SKM-1 treated with dmso at 0.1 percent for 144 hours (cell line): ENCODE results near the gene FIGN.

Experiments
- DNase-seq: peaks from one replicate; lab custom pipeline; 2025; ENCODE audit not compliant: unreplicated experiment; lab: John Stamatoyannopoulos, UW

Gene FIGN

GRCh38 chr2:163665817-163666216 is 70.0 kb downstream of the FIGN start:
- no peak for DNase-seq

DNA sequence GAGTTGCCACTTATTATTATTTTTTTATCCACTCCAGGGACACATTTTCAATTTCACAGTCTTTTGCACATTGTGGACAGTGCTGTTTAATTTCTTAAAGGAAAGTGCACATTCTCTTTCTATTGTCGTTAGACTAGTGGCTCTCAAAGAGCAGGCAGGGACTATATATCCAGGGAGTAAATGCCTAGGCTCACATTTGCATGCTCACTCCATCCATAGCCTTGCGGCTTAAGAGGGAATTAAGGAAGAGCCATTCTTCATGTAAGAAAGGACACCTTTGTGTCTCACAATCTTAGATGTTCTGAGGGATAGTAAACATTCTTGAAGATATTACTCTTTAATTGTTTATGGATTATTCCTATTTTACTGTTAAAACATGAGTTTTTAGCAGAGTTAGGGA is 70.8 kb downstream of the FIGN start:
- DNase-seq: no peak

- DNase-seq: no peak
Measured at GRCh38 chr2:163664610-163665009, 71.2 kb downstream of the FIGN start.

- DNase-seq: no peak
Measured at GRCh38 chr2:163662141-163662780, 73.5 kb downstream of the FIGN start.

DNA sequence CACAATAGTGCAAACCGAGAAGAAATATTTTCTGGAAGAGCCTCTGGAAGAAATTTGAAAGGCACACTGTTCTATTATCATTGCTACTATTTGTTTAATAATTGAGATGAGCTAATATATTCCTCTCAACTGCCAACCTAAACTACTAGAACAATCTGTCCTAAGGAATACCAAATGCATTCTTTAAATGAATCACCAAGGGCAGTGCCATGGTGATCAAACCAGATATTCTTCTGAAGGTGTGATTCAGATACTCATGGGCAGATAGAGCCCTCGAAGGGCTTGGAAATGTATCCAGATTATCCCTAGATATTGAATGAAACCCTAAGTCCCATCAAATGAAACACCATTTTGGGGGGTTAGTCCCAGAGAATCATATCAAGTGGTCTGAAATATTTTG is 76.6 kb downstream of the FIGN start:
- DNase-seq: no peak

GRCh38 chr2:163658556-163658955 is 77.3 kb downstream of the FIGN start:
- DNase-seq: no peak

GRCh38 chr2:163657281-163657656 is 78.5 kb downstream of the FIGN start:
- DNase-seq: no peak

DNA sequence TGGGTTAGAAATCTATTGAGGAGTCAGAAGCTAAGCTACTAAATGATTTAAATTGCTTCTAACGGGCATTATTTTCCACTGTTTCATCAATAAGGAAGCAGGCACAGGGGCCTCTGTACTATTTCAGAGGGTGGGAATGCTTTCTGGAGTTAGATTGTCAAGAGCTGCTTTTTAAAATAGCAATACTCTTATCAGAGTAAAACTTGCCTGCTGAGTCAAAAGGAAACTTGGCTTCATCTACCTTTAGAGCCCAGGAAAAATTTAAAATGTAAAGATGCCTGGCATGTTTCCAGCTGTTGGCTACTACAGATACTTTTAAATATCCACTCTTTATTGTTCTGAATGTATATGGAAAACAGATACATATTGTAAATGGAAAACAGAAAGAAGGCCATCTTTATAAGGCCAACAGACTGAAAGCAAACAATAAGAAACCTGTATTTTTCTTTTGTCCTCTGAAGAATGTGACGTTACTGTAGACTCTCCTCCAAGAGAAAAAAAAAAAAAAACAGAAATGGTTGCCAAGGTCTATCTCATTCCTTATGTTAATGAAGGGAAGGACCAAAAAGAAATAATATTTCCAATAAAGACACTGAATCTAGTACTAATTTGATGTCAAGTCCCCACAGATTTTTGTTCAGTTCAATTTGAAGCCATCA is 79.1 kb downstream of the FIGN start:
- DNase-seq: no peak

GRCh38 chr2:163655667-163656066 is 80.1 kb downstream of the FIGN start:
- DNase-seq: no peak

DNA sequence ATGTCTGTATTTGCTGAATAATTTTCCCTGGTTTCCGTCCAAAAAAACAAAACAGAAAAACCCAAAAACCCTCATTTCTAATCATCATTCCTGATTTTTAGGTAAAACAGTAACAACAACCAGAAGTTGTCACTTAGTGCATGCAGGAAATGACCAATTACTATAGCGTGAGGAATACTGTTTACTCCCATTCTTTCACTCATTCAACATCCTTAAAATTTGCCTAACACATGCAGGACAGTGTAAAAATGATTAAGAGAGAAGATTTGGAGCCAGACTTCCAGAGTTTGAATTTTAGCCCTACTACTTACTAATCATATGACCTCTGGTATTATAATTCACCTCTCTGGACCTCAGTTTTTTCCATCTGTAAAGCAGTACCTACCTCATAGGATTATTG is 83.1 kb downstream of the FIGN start:
- no peak for DNase-seq

- no peak for DNase-seq
Measured at GRCh38 chr2:163649080-163649479, 86.7 kb downstream of the FIGN start.

- no peak for DNase-seq
Measured at GRCh38 chr2:163647300-163647699, 88.5 kb downstream of the FIGN start.

GRCh38 chr2:163646687-163647086 is 89.1 kb downstream of the FIGN start:
- no peak for DNase-seq

GRCh38 chr2:163644238-163644637 is 91.6 kb downstream of the FIGN start:
- DNase-seq: no peak

GRCh38 chr2:163641986-163642385 is 93.8 kb downstream of the FIGN start:
- no peak for DNase-seq

DNA sequence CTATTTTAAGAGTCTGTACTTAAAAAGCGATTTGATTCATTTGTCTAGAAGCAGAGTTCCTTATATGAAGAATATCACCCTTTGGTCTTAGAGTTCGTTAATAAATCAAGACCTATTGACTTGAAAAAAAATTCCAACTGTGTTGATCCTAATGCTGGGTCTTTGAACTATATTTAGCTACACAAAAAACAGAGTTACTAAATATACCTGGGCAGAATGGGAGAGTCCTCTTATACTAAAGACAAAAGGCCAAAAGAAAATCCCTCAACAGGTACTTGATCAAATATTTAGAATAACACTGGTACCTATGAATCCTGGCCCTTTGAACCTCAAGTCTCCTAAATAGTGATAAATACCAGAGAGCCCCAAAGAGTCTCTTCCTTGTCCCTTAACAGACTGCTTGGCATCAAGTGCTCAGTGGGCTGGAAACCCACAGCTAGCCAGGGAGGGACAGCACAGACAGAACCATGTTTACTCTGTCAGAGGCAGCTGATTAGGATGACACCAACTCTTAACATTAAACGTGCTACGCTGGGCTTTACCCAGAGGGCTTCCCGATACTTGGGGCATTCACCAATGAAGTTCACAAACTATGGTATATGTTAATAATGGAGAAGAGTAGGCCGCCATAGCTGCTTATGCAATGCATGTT is 95.1 kb downstream of the FIGN start:
- DNase-seq: no peak

- DNase-seq: no peak
Measured at GRCh38 chr2:163637871-163638270, 97.9 kb downstream of the FIGN start.

- no peak for DNase-seq
Measured at GRCh38 chr2:163633291-163633690, 102.5 kb downstream of the FIGN start.

DNA sequence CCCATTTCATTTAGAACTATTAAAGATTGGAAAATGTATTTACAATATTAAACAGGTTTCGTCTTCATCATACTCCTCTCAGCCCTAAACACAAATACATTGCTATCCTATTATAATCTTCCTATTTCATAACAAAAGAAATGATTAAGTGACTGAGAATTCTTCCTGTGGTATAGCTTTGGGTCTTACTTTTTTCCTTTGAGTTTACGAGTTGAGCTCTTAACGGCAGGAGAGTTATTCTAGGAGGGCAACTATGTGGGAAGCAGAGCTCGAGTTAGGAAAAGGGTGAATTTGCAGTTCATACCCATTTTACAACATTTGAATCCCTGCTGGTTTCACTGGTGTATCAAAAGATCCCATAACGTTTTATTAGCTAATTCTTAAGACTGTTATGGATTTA is 105.0 kb downstream of the FIGN start:
- DNase-seq: no peak

DNA sequence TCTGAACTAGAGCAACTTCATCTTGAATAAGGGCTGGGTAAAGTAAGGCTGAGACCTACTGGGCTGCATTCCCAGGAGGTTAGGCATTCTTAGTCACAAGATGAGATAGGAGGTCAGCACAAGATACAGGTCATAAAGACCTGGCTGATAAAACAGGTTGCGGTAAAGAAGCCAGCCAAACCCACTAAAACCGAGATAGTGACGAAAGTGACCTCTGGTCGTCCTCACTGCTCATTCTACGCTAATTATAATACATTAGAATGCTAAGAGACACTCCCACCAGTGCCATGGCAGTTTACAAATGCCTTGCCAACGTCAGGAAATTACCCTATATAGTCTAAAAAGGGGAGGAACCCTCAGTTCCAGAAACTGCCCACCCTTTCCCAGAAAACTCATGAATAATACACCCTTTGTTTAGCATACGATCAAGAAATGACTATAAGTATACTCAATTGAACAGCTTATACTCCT is 109.1 kb downstream of the FIGN start:
- DNase-seq: no peak

- no peak for DNase-seq
Measured at GRCh38 chr2:163626208-163626607, 109.6 kb downstream of the FIGN start.

DNA sequence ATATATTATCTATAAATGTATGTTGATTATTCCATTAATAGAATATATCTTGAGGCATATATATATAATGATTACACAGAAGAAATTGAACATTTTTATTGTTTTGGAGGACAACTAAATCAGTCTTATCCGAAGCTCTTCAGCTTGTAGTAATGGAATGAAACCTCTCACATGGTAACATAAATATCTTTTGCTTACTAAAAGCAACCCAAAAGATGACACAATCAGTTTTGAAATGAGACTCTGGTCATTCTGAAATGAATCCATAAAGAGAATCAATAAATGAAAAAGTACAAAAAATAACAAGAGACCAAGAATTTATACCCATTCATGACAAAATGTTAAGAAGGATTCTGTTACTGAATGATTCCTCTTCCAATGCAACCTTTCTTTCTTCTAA is 110.2 kb downstream of the FIGN start:
- DNase-seq: no peak
